GM18517 (cell line): ENCODE measurements around the gene SERINC1.
"Not testable (repeated sequence)": the region's sequence is repeated elsewhere in the genome, so short reads cannot be mapped to it uniquely, and the experiment has no call there.

Experiments used
- ATAC-seq: cut with Tn5 transposase; IDR thresholded peaks from one replicate; pipeline ENCODE4 v1.9.1; 2021; ENCODE audit warnings: mild to moderate bottlenecking, moderate library complexity; ENCODE audit not compliant: unreplicated experiment

SERINC1 gene

DNA sequence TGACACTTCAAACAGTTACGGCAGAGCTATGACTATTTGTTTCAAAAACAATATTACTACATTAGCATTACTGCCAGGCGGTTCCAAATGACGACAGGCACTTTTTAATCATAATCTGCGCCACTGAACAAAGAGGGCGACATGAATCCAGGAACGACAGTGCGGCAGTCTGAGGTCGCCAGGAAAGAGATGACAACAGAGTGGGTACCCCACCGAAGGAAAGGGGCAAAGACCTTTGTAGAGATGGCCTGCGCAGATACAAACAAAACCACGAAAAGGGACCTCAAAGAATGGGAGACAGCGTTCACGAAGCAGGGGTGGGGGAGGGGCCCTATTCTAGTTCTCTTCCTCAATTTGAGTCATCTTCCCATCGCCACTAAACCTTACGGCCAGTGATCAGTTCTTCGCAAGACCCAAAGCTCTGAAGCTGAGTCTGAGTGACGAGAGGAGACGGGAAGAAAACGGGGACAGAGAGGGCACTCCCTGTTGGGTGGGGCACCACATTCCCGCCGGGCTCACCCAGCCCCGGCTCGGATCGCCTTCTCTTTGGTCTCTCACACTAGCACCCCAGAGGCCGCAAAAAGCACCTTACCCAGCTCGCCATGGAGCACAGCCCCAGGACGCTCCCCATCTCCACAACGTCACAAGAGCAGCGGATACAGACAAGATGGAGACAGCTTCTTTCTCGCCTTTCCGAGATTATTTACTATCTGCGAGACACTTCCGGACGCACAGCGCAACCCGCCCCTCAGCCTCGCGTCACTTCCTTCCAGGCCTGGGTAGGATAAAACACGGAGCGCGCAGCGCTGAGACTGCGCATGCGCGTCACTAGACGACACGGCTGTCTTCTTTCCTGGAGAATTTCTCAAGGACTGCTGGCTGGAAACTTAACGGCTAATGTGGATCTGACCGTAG is at the start of gene SERINC1:
Gene SERINC1, minus strand, starts transcription at position 701 of the 915 bp plus-strand sequence. Its CDS starts 70 bp downstream, at position 631.
- ATAC-seq = peak; percentile 98

DNA sequence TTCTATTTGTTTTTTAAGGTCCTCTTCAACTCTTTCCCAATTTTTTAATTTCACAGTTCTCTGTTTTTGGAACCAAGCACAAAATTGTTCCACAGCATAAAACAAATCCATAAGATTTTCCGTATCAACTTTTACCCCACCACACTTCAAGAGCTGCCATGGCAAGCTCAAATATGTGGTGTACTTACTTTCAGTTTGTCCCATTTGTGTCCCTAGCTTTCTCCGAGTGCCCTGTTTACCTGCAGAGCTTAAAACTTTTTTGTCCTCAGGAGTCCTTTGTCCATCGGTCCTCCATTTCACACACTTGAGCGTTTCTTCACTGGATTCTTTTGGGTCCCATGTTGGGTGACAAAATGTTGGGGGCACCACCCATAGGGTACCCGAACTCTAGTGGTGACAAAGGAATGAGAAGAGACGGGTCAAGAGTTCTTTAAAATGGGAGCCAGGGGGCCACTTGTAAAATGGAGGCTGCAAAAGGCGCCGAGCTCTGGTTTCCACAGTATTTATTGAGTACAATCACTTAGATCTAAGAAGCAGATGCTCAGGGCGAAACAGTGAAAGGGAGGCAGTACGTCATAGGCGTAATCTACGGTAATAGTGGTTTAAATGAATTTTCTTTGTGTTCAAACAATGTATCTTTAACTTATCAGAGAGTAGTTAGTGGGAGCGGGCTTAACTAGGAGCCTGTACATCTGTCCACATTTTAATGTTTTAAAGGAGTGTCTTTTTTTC is 39.8 kb upstream of the SERINC1 start:
- ATAC-seq = no peak

DNA sequence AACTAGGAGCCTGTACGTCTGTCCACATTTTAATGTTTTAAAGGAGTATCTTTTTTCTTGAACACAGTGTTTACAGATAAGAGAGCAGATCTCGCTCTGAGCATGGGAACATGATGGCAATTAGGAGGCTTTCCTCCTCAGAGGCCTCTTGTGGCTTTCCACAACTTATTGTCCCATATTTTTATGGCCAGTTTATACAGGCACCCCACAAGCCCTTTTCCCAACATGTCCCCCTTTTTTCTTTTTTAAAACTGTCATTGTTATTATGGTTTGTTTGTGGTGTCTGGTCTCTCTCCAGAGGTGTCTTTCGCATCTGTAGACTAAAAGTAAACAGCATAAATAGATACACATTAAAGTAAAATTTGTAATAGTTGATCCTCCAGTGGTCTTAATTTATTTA is 33.6 kb upstream of the SERINC1 start:
- not testable (repeated sequence) for ATAC-seq

- ATAC-seq = no peak
These were observed 29.9 kb upstream of the SERINC1 start for GRCh38 chr6:122501475-122501874.

GRCh38 chr6:122495612-122496011 is 24.0 kb upstream of the SERINC1 start:
- no peak for ATAC-seq

- no peak for ATAC-seq
These were observed 23.2 kb upstream of the SERINC1 start for GRCh38 chr6:122494665-122495272.

GRCh38 chr6:122491919-122492555 is 20.4 kb upstream of the SERINC1 start:
- ATAC-seq = peak; percentile 92

DNA sequence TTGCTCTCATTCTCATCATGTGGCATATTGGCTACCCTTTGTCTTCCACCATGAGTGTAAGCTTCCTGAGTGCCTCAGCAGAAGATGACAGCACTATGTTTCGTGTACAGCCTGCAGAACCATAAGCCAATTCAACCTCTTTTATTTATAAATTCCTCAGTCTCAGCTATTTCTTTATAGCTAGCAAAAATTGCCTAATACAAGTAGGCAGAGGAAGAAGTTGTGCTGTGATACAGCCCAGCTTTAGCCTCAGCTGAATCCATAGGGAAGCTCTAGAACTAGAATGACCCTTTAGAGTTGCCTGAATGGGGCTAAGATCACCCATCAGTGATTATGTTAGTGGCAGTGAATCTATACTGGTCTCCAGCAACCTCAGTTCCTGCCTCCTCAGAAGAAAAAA is 19.0 kb upstream of the SERINC1 start:
- no peak for ATAC-seq

- ATAC-seq = peak; percentile 81
These were observed 13.2 kb upstream of the SERINC1 start for GRCh38 chr6:122484760-122485159.

DNA sequence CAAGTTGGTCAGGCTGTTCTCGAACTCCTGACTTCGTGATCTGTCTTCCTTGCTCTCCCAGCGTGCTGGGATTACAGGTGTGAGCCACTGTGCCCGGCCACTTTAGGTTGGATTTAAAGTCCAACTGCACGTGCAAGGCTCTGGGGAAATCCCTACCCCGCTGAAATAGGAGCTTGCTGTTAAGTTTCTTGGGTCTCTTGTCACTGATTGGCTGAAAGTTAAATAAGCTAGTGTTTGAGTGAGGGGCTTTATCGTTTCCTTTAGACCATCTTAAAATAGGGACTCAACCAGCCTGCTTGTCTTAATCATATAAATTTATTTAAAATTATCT is 11.1 kb upstream of the SERINC1 start:
- ATAC-seq = no peak

- ATAC-seq = no peak
These were observed 4.5 kb upstream of the SERINC1 start for GRCh38 chr6:122476131-122476530.

- ATAC-seq = peak; percentile 49
These were observed 374 bp upstream of the SERINC1 start for GRCh38 chr6:122472022-122472340.

GRCh38 chr6:122461885-122462284 is 9.7 kb downstream of the SERINC1 start:
- no peak for ATAC-seq

GRCh38 chr6:122459865-122460416 is 11.7 kb downstream of the SERINC1 start:
- not testable (repeated sequence) for ATAC-seq

- no peak for ATAC-seq
These were observed 12.4 kb downstream of the SERINC1 start for GRCh38 chr6:122459240-122459639.

GRCh38 chr6:122458087-122458486 is 13.5 kb downstream of the SERINC1 start:
- no peak for ATAC-seq

DNA sequence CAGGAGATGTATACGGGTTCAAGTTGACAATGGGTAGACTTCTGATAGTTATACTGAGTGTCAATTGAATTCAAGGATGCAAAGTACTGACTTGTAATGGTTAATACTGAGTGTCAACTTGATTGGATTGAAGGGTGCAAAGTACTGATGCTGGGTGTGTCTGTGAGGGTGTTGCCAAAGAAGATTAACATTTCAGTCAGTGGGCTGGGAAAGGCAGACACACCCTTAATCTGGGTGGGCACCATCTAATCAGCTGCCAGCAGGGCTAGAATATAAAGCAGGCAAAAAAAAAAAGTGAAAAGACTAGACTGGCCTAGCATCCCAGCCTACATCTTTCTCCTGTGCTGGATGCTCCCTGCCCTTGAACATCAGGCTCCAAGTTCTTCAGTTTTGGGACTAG is 16.5 kb downstream of the SERINC1 start:
- ATAC-seq = not testable (repeated sequence)

- no peak for ATAC-seq
These were observed 16.9 kb downstream of the SERINC1 start for GRCh38 chr6:122454673-122455072.

- ATAC-seq = no peak
These were observed 19.1 kb downstream of the SERINC1 start for GRCh38 chr6:122452509-122452908.

GRCh38 chr6:122449069-122449468 is 22.5 kb downstream of the SERINC1 start:
- ATAC-seq = no peak

GRCh38 chr6:122445274-122445673 is 26.3 kb downstream of the SERINC1 start:
- no peak for ATAC-seq
